IPS-20b (cell line): Measurements from ENCODE around the gene ASB2.

Experiments used
- H3K27ac ChIP-seq: one replicate; pipeline ENCODE4 v1.5.1; 2013; ENCODE audit warnings: low read length
- H3K27me3 ChIP-seq: 2 replicates; pipeline ENCODE4 v1.6.1; 2013; ENCODE audit warnings: mild to moderate bottlenecking, low read length, inconsistent platforms; ENCODE audit not compliant: insufficient read depth
- H3K36me3 ChIP-seq: 2 replicates; pipeline ENCODE4 v1.6.1; 2013; ENCODE audit warnings: low read depth, mild to moderate bottlenecking, inconsistent platforms, low read length, moderate library complexity; ENCODE audit not compliant: insufficient read depth
- H3K4me1 ChIP-seq: 2 replicates; pipeline ENCODE4 v1.6.1; 2013; ENCODE audit warnings: mild to moderate bottlenecking, control low read depth, inconsistent platforms, low read length, moderate library complexity; ENCODE audit not compliant: insufficient read depth
- H3K4me3 ChIP-seq: 2 replicates; pipeline ENCODE4 v1.5.1; 2013; ENCODE audit warnings: mild to moderate bottlenecking, low read length, inconsistent platforms
- H3K9ac ChIP-seq: 2 replicates; pipeline ENCODE4 v1.6.1; 2013; ENCODE audit warnings: low read depth, mild to moderate bottlenecking, inconsistent platforms, low read length, moderate library complexity
- H3K9me3 ChIP-seq: 2 replicates; pipeline ENCODE4 v1.6.1; 2013; ENCODE audit warnings: mild to moderate bottlenecking, low read depth, low read length, inconsistent platforms; ENCODE audit not compliant: insufficient read depth

ASB2 gene

GRCh38 chr14:93986955-93987354 is 10.6 kb upstream of the ASB2 start:
- Histone ChIP-seq H3K27ac (no peak overlapping the region), H3K27me3 (no peaks in the 10 kb centered on the region), H3K9ac (no peak overlapping the region), H3K9me3 (no peaks in the 10 kb centered on the region), H3K4me1 (peaks cover 4% of the 10 kb centered on the region; the same call in 1 of the 2 replicates), H3K36me3 (no peaks in the 10 kb centered on the region), H3K4me3 (no peak overlapping the region)

GRCh38 chr14:93984987-93985410 is 8.6 kb upstream of the ASB2 start:
- Histone ChIP-seq H3K4me3 (no peak overlapping the region), H3K9ac (no peak overlapping the region), H3K27ac (no peak overlapping the region), H3K4me1 (peaks cover 4% of the 10 kb centered on the region; the same call in 1 of the 2 replicates), H3K9me3 (no peaks in the 10 kb centered on the region), H3K27me3 (no peaks in the 10 kb centered on the region), H3K36me3 (no peaks in the 10 kb centered on the region)

GRCh38 chr14:93984070-93984469 is 7.7 kb upstream of the ASB2 start:
- H3K36me3 ChIP-seq = no peaks in the 10 kb centered on the region
- H3K27ac ChIP-seq = no peak overlapping the region
- H3K9me3 ChIP-seq = no peaks in the 10 kb centered on the region
- H3K9ac ChIP-seq = no peak overlapping the region
- no peaks in the 10 kb centered on the region for H3K27me3 ChIP-seq
- H3K4me1 ChIP-seq = peaks cover 4% of the 10 kb centered on the region; the same call in 1 of the 2 replicates
- no peak overlapping the region for H3K4me3 ChIP-seq

GRCh38 chr14:93982230-93983007 is 6.0 kb upstream of the ASB2 start:
- peaks cover 4% of the 10 kb centered on the region; the same call in 1 of the 2 replicates for H3K4me1 ChIP-seq
- no peak overlapping the region for H3K27ac ChIP-seq
- H3K9me3 ChIP-seq = no peaks in the 10 kb centered on the region
- H3K4me3 ChIP-seq = no peak overlapping the region
- no peaks in the 10 kb centered on the region for H3K27me3 ChIP-seq
- H3K9ac ChIP-seq = no peak overlapping the region
- no peaks in the 10 kb centered on the region for H3K36me3 ChIP-seq

- Histone ChIP-seq H3K27ac (no peak overlapping the region), H3K27me3 (no peaks in the 10 kb centered on the region), H3K36me3 (no peaks in the 10 kb centered on the region), H3K9ac (no peak overlapping the region), H3K4me3 (no peak overlapping the region), H3K4me1 (peaks cover 4% of the 10 kb centered on the region; the same call in 1 of the 2 replicates), H3K9me3 (no peaks in the 10 kb centered on the region)
Measured at GRCh38 chr14:93981316-93982229, 5.2 kb upstream of the ASB2 start.

GRCh38 chr14:93980456-93981201 is 4.3 kb upstream of the ASB2 start:
- no peaks in the 10 kb centered on the region for H3K27me3 ChIP-seq
- H3K4me1 ChIP-seq = peaks cover 9% of the 10 kb centered on the region
- H3K9ac ChIP-seq = no peak overlapping the region
- no peaks in the 10 kb centered on the region for H3K9me3 ChIP-seq
- H3K27ac ChIP-seq = no peak overlapping the region
- H3K4me3 ChIP-seq = no peak overlapping the region
- no peaks in the 10 kb centered on the region for H3K36me3 ChIP-seq

- H3K27ac ChIP-seq = no peak overlapping the region
- H3K4me1 ChIP-seq = peaks cover 5% of the 10 kb centered on the region; the same call in 1 of the 2 replicates
- H3K36me3 ChIP-seq = no peaks in the 10 kb centered on the region
- no peak overlapping the region for H3K4me3 ChIP-seq
- no peaks in the 10 kb centered on the region for H3K27me3 ChIP-seq
- H3K9me3 ChIP-seq = no peaks in the 10 kb centered on the region
- no peak overlapping the region for H3K9ac ChIP-seq
Measured at GRCh38 chr14:93978735-93979134, 2.4 kb upstream of the ASB2 start.

GRCh38 chr14:93977790-93978581 is 1.6 kb upstream of the ASB2 start:
- Histone ChIP-seq H3K27me3 (no peaks in the 10 kb centered on the region), H3K36me3 (no peaks in the 10 kb centered on the region), H3K9me3 (no peaks in the 10 kb centered on the region), H3K27ac (no peak overlapping the region), H3K4me1 (peaks cover 5% of the 10 kb centered on the region; the same call in 1 of the 2 replicates), H3K9ac (no peak overlapping the region), H3K4me3 (no peak overlapping the region)

- Histone ChIP-seq H3K4me3 (no peak overlapping the region), H3K4me1 (peaks cover 5% of the 10 kb centered on the region; the same call in 1 of the 2 replicates), H3K27ac (no peak overlapping the region), H3K36me3 (no peaks in the 10 kb centered on the region), H3K9me3 (no peaks in the 10 kb centered on the region), H3K27me3 (no peaks in the 10 kb centered on the region), H3K9ac (no peak overlapping the region)
Measured at GRCh38 chr14:93977171-93977570, 801 bp upstream of the ASB2 start.

GRCh38 chr14:93975791-93976476 is 436 bp downstream of the ASB2 start:
- no peaks in the 10 kb centered on the region for H3K9me3 ChIP-seq
- no peaks in the 10 kb centered on the region for H3K36me3 ChIP-seq
- H3K4me3 ChIP-seq = no peak overlapping the region
- no peak overlapping the region for H3K27ac ChIP-seq
- H3K4me1 ChIP-seq = peaks cover 5% of the 10 kb centered on the region; the same call in 1 of the 2 replicates
- peak overlapping the region; percentile 2; the same call in 1 of the 2 replicates for H3K9ac ChIP-seq
- no peaks in the 10 kb centered on the region for H3K27me3 ChIP-seq
